Dermis microvascular lymphatic vessel endothelial cell (primary cell): Measurements from ENCODE around the gene KIAA1958. TPM values are rescaled to one million over a fixed set of nuclear protein-coding genes. Genes with fewer than 3 reads are reported as not detected.

Source experiments
- DNase-seq, 2 donors: peaks; one replicate each; pipeline versions ENCODE4 v3.0.0 to v3.0.0-alpha.2; 2010; ENCODE audit warnings: low read depth in 2 of 2
- total RNA-seq: library from RNA; depleted of rRNA; stranded (reverse); fragments of >200 nt; gene quantifications from 2 replicates; pipeline ENCODE4 v1.2.1, GENCODE V29; 2014

KIAA1958 gene
- total RNA-seq, 1 donor from 2014 or later: 1.0 TPM

GRCh38 chr9:112601636-112602035 lies 115.0 kb downstream of the KIAA1958 start:
- DNase-seq: no peak

GRCh38 chr9:112604790-112605189 lies 118.2 kb downstream of the KIAA1958 start:
- no peak for DNase-seq

- no peak for DNase-seq
These were observed 118.9 kb downstream of the KIAA1958 start for GRCh38 chr9:112605518-112605917.

GRCh38 chr9:112605963-112606699 lies 119.5 kb downstream of the KIAA1958 start:
- no peak for DNase-seq

GRCh38 chr9:112608851-112609250 lies 122.2 kb downstream of the KIAA1958 start:
- DNase-seq: no peak

GRCh38 chr9:112615584-112616266 lies 129.1 kb downstream of the KIAA1958 start:
- no peak for DNase-seq

GRCh38 chr9:112617371-112617770 lies 130.7 kb downstream of the KIAA1958 start:
- no peak for DNase-seq

- no peak for DNase-seq
These were observed 131.9 kb downstream of the KIAA1958 start for GRCh38 chr9:112618385-112619009.

- no peak for DNase-seq
These were observed 133.8 kb downstream of the KIAA1958 start for GRCh38 chr9:112620388-112620787.

GRCh38 chr9:112621018-112621655 lies 134.5 kb downstream of the KIAA1958 start:
- DNase-seq: no peak

- no peak for DNase-seq
These were observed 136.6 kb downstream of the KIAA1958 start for GRCh38 chr9:112623198-112623597.

- DNase-seq: no peak
These were observed 138.4 kb downstream of the KIAA1958 start for GRCh38 chr9:112624711-112625707.

- DNase-seq: no peak
These were observed 143.3 kb downstream of the KIAA1958 start for GRCh38 chr9:112629671-112630485.

GRCh38 chr9:112631313-112632070 lies 144.9 kb downstream of the KIAA1958 start:
- no peak for DNase-seq

GRCh38 chr9:112640311-112640710 lies 153.7 kb downstream of the KIAA1958 start:
- DNase-seq: no peak

- no peak for DNase-seq
These were observed 155.5 kb downstream of the KIAA1958 start for GRCh38 chr9:112642126-112642525.

- no peak for DNase-seq
These were observed 161.0 kb downstream of the KIAA1958 start for GRCh38 chr9:112647596-112647995.

GRCh38 chr9:112648624-112649023 lies 162.0 kb downstream of the KIAA1958 start:
- no peak for DNase-seq

GRCh38 chr9:112654282-112654681 lies 167.7 kb downstream of the KIAA1958 start:
- DNase-seq: no peak
